WTC11 (cell line): ENCODE data around the gene SHLD1.

Experiments
- AFF4 ChIP-seq: sonication (generic); formaldehyde crosslinking; IDR thresholded peaks from 2 replicates; pipeline ENCODE4 v1.8.1; 2023; ENCODE audit warnings: mild to moderate bottlenecking, missing genetic modification reagents, borderline replicate concordance
- ATF1 ChIP-seq: sonication (generic); formaldehyde crosslinking; IDR thresholded peaks from 2 replicates; pipeline ENCODE4 v1.8.1; 2023; ENCODE audit warnings: mild to moderate bottlenecking, moderate library complexity, missing genetic modification reagents
- ATF6 ChIP-seq: sonication (generic); formaldehyde crosslinking; IDR thresholded peaks from 2 replicates; pipeline ENCODE4 v1.8.1; 2023; ENCODE audit warnings: mild to moderate bottlenecking, missing genetic modification reagents
- CTCF ChIP-seq: fragments of 200-600 bp; IDR thresholded peaks from 2 replicates; pipeline ENCODE4 v1.8.0; 2022; ENCODE audit warnings: antibody characterized with exemption
- ETV6 ChIP-seq: sonication (generic); formaldehyde crosslinking; IDR thresholded peaks from 2 replicates; pipeline ENCODE4 v1.8.1; 2022; ENCODE audit warnings: mild to moderate bottlenecking, missing genetic modification reagents
- MAX ChIP-seq: sonication (generic); formaldehyde crosslinking; IDR thresholded peaks from 2 replicates; pipeline ENCODE4 v1.8.0; 2022; ENCODE audit warnings: mild to moderate bottlenecking, missing genetic modification reagents
- MLX ChIP-seq: sonication (generic); formaldehyde crosslinking; IDR thresholded peaks from 2 replicates; pipeline ENCODE4 v1.8.1; 2023; ENCODE audit warnings: mild to moderate bottlenecking, missing genetic modification reagents, moderate library complexity
- NFE2L1 ChIP-seq: sonication (generic); formaldehyde crosslinking; IDR thresholded peaks from 2 replicates; pipeline ENCODE4 v1.8.1; 2023; ENCODE audit warnings: missing genetic modification reagents
- RELA ChIP-seq: sonication (generic); formaldehyde crosslinking; IDR thresholded peaks from 2 replicates; pipeline ENCODE4 v1.8.1; 2022; ENCODE audit warnings: missing genetic modification reagents, mild to moderate bottlenecking, borderline replicate concordance
- STAT6 ChIP-seq: sonication (generic); formaldehyde crosslinking; conservative IDR thresholded peaks from 2 replicates; pipeline ENCODE4 v1.8.1; 2023; ENCODE audit warnings: mild to moderate bottlenecking, low read depth, missing genetic modification reagents, moderate library complexity
- TP53 ChIP-seq: sonication (generic); formaldehyde crosslinking; IDR thresholded peaks from 2 replicates; pipeline ENCODE4 v1.8.1; 2023; ENCODE audit warnings: mild to moderate bottlenecking, missing genetic modification reagents
- USF1 ChIP-seq: sonication (generic); formaldehyde crosslinking; IDR thresholded peaks from 2 replicates; pipeline ENCODE4 v1.8.0; 2022; ENCODE audit warnings: mild to moderate bottlenecking, missing genetic modification reagents
- USF2 ChIP-seq: sonication (generic); formaldehyde crosslinking; IDR thresholded peaks from 2 replicates; pipeline ENCODE4 v1.8.1; 2023; ENCODE audit warnings: mild to moderate bottlenecking, missing genetic modification reagents, moderate library complexity
- ZBTB43 ChIP-seq: sonication (generic); formaldehyde crosslinking; IDR thresholded peaks from 2 replicates; pipeline ENCODE4 v1.8.1; 2023; ENCODE audit warnings: mild to moderate bottlenecking, missing genetic modification reagents

- TF ChIP-seq TP53 (CRISPR knock-in tag) (no peak), MAX (CRISPR knock-in tag) (no peak), CTCF (no peak), ATF6 (CRISPR knock-in tag) (no peak), STAT6 (no peak), AFF4 (CRISPR knock-in tag) (no peak), RELA (CRISPR knock-in tag) (no peak), MLX (CRISPR knock-in tag) (no peak), ATF1 (CRISPR knock-in tag) (no peak), USF2 (CRISPR knock-in tag) (no peak), ZBTB43 (CRISPR knock-in tag) (no peak), USF1 (CRISPR knock-in tag) (no peak), NFE2L1 (CRISPR knock-in tag) (no peak), ETV6 (CRISPR knock-in tag) (no peak)
Measured at GRCh38 chr20:5808901-5809300, 58.7 kb downstream of the SHLD1 start.
